Measurements from ENCODE around the gene VPS13A. TPM values are rescaled to one million over a fixed set of nuclear protein-coding genes. Genes with fewer than 3 reads are reported as not detected.

VPS13A gene
- total RNA-seq, 2 donors from 2014 or later, result 42.5 to 54.4 TPM

DNA sequence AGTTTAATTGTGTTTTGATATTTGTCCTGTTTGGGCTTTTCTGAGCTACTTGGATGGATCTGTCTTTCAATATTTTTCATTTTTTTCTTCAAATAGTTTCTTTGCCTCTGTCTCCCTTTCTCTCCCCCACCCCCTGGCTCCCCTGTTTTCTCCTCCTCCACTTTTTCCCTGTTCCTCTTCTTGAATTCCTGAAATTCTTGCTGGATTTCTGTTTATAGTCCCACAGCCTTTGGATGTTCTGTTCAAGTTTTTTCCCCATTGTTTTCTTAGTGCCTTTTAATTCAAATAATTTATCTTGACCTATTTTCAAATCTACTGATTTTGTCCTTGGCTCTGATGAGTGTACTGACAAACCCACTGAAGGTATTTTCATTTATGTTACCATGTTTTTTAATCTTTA is 113.0 kb downstream of the VPS13A start:
- Histone ChIP-seq H3K9me3 (no peaks in the 10 kb centered on the region), H3K4me1 (no peaks in the 10 kb centered on the region), H3K36me3 (replicated peaks in 1 of 2; ENCODE audit: insufficient read depth in 1 of 2, low read depth in 2 of 2) (no peaks in the 10 kb centered on the region), H3K27me3 (no peaks in the 10 kb centered on the region), H3K4me3 (no peak overlapping the region), H3K27ac (no peak overlapping the region)
- DNase-seq (no peak), ATAC-seq (no peak)
- intact Hi-C loops (cut with DNase I), result loop anchor here (10.0 kb wide), 1 partner anchor 54 kb away; no protein-coding TSS in a partner anchor
- TF ChIP-seq POLR2A (IDR thresholded peaks at IDR 0.05), result no peak
- TF ChIP-seq, protein P1, sequence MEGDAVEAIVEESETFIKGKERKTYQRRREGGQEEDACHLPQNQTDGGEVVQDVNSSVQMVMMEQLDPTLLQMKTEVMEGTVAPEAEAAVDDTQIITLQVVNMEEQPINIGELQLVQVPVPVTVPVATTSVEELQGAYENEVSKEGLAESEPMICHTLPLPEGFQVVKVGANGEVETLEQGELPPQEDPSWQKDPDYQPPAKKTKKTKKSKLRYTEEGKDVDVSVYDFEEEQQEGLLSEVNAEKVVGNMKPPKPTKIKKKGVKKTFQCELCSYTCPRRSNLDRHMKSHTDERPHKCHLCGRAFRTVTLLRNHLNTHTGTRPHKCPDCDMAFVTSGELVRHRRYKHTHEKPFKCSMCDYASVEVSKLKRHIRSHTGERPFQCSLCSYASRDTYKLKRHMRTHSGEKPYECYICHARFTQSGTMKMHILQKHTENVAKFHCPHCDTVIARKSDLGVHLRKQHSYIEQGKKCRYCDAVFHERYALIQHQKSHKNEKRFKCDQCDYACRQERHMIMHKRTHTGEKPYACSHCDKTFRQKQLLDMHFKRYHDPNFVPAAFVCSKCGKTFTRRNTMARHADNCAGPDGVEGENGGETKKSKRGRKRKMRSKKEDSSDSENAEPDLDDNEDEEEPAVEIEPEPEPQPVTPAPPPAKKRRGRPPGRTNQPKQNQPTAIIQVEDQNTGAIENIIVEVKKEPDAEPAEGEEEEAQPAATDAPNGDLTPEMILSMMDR (IDR thresholded peaks at IDR 0.05), result no peak

- H3K27me3 ChIP-seq, result no peaks in the 10 kb centered on the region
- ATAC-seq, result no peak
- WGBS, 2 donors, result 50 to 58% methylated on average over 1 of the region's 1 CpG
- H3K4me1 ChIP-seq, result no peaks in the 10 kb centered on the region
- no peak overlapping the region for H3K27ac ChIP-seq
- H3K4me3 ChIP-seq, result no peak overlapping the region
- no peaks in the 10 kb centered on the region for H3K36me3 ChIP-seq (replicated peaks in 1 of 2; ENCODE audit: insufficient read depth in 1 of 2, low read depth in 2 of 2)
- TF ChIP-seq POLR2A (IDR thresholded peaks at IDR 0.05), result no peak
- TF ChIP-seq, protein P1 (IDR thresholded peaks at IDR 0.05), result no peak
- no peak for DNase-seq
- intact Hi-C loops (cut with DNase I), result loop anchor here (10.0 kb wide), 1 partner anchor 53 kb away; no protein-coding TSS in a partner anchor
- no peaks in the 10 kb centered on the region for H3K9me3 ChIP-seq
These were observed 114.4 kb downstream of the VPS13A start for GRCh38 chr9:77291714-77292113.

DNA sequence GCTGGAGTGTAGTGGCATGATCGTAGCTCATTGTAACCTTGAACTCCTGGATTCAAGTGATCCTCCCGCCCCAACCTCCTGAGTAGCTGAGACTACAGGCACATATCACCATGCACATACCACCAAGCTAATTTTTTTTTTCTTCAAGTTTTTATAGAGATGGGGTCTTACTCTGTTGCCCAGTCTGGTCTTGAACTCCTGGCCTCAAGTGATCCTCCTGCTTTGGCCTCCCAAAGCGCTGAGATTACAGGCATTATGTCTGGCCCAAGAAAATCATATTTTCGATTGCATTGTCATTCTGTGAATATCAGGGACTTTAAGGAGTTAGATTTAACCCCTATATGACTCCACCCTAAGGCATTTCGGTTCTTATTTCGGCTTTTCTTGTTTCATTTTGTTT is 116.6 kb downstream of the VPS13A start:
- 86 to 94% methylated on average over 6 of the region's 6 CpGs for WGBS, 2 donors
- DNase-seq, result no peak
- H3K9me3 ChIP-seq, result no peaks in the 10 kb centered on the region
- intact Hi-C loops (cut with DNase I), result loop anchor here (10.0 kb wide), 1 partner anchor 51 kb away; no protein-coding TSS in a partner anchor
- H3K4me3 ChIP-seq, result no peak overlapping the region
- H3K27ac ChIP-seq, result no peak overlapping the region
- ATAC-seq, result no peak
- no peaks in the 10 kb centered on the region for H3K4me1 ChIP-seq
- TF ChIP-seq POLR2A (IDR thresholded peaks at IDR 0.05), result no peak
- TF ChIP-seq, protein P1 (IDR thresholded peaks at IDR 0.05), result no peak
- H3K36me3 ChIP-seq (replicated peaks in 1 of 2; ENCODE audit: insufficient read depth in 1 of 2, low read depth in 2 of 2), result no peaks in the 10 kb centered on the region
- no peaks in the 10 kb centered on the region for H3K27me3 ChIP-seq

DNA sequence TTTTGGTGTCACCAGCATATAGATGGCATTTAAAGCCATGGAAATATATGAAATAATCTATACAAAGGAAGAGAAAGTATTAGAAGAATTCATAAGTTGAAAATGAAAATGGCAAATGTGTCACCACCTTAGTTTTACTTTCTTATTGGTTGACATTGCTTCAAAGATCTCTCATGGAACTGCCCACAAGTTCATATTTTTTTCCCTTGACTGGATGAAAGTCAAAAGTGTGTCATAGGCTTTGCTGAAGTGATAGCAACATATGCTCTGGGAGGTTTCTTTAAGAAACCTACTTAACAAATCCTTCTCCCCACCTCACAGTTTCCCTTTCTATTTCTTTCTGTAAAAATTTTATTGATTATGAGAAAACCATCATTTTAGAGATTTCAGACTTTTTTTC is 127.2 kb downstream of the VPS13A start:
- Histone ChIP-seq H3K36me3 (replicated peaks in 1 of 2; ENCODE audit: insufficient read depth in 1 of 2, low read depth in 2 of 2) (no peaks in the 10 kb centered on the region), H3K27ac (no peak overlapping the region), H3K4me1 (no peaks in the 10 kb centered on the region), H3K9me3 (no peaks in the 10 kb centered on the region), H3K27me3 (no peaks in the 10 kb centered on the region), H3K4me3 (no peak overlapping the region)
- TF ChIP-seq, protein P1 (IDR thresholded peaks at IDR 0.05), result no peak
- TF ChIP-seq POLR2A (IDR thresholded peaks at IDR 0.05), result no peak
- no peak for DNase-seq
- ATAC-seq, result no peak
- intact Hi-C loops (cut with DNase I), result no loop called here

DNA sequence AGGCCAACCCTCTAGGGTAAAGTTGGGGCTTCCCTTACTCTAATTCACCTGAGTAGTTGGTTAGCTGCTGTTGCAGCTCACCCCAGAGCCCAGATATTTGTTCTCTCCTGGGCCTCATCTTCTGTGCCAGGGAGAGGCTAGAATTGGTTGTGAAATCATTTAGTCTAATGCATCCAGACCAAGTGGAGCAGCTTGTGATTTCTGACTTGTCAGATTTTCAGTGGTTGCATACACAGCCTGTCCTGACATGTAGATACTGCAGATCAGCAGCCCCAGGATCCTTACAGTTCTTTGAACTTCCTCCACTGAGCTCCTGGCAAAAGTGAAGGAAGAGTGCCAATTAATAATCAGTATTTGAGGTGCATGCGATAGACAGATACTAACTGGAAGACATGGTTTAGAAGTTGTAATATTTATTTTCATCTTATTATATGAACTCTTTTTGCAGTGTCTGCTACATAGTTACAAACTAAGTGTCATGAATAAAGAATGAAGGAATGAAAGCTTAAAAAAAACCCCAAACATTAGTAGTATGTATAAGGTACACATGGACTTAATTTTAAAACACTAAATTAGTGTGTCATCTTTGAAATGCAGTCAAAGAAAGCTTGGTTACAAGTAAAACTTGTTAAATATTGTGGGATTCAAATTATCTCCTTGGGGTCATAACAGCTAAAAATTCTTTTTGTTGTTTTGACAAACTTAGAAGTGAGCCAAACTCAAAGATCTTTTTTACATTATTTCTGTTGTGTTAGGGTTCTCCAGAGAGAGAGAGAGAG is 128.5 kb downstream of the VPS13A start:
- no peaks in the 10 kb centered on the region for H3K27me3 ChIP-seq
- no peaks in the 10 kb centered on the region for H3K4me1 ChIP-seq
- H3K4me3 ChIP-seq, result no peak overlapping the region
- no peak overlapping the region for H3K27ac ChIP-seq
- WGBS, 2 donors, result 83 to 93% methylated on average over 1 of the region's 1 CpG
- H3K9me3 ChIP-seq, result no peaks in the 10 kb centered on the region
- H3K36me3 ChIP-seq (replicated peaks in 1 of 2; ENCODE audit: insufficient read depth in 1 of 2, low read depth in 2 of 2), result no peaks in the 10 kb centered on the region
- DNase-seq, result no peak
- no peak for ATAC-seq
- TF ChIP-seq, protein P1 (IDR thresholded peaks at IDR 0.05), result no peak
- no peak for TF ChIP-seq POLR2A (IDR thresholded peaks at IDR 0.05)
- intact Hi-C loops (cut with DNase I), result no loop called here
